GM12878 (cell line): ENCODE results near the gene SYCE3. TPM values are rescaled to one million over a fixed set of nuclear protein-coding genes. Genes with fewer than 3 reads are reported as not detected.

Source experiments
- ATF2 ChIP-seq: IDR thresholded peaks from 2 replicates; pipeline ENCODE4 v1.6.1; 2012; ENCODE audit warnings: low read length, inconsistent platforms
- KDM1A ChIP-seq: fragments of 200-600 bp; sonication (generic); IDR thresholded peaks from 2 replicates; pipeline ENCODE4 v1.6.1; 2016; ENCODE audit warnings: borderline replicate concordance
- KLF5 ChIP-seq: fragments of 450-650 bp; IDR thresholded peaks from 2 replicates; pipeline ENCODE4 v1.6.1; 2014; ENCODE audit warnings: mild to moderate bottlenecking; ENCODE audit not compliant: partially characterized antibody
- LARP7 ChIP-seq: fragments of 450-650 bp; IDR thresholded peaks from 2 replicates; pipeline ENCODE4 v1.6.1; 2017; ENCODE audit warnings: mild to moderate bottlenecking
- NFYA ChIP-seq: IDR thresholded peaks from 2 replicates; pipeline ENCODE4 v1.6.1; 2011; ENCODE audit warnings: low read depth, mild to moderate bottlenecking, low read length, improper control_type of control experiment, borderline replicate concordance
- PAX5 ChIP-seq: IDR thresholded peaks from 2 replicates; pipeline ENCODE4 v1.6.1; 2011; ENCODE audit warnings: low read depth, low read length, borderline replicate concordance
- PML ChIP-seq: IDR thresholded peaks from 2 replicates; pipeline ENCODE4 v1.6.1; 2012; ENCODE audit warnings: low read length, inconsistent platforms
- SIN3A ChIP-seq: IDR thresholded peaks from 2 replicates; pipeline ENCODE4 v1.6.1; 2012; ENCODE audit warnings: low read depth, low read length, improper control_type of control experiment
- SMC3 ChIP-seq: IDR thresholded peaks from 2 replicates; pipeline ENCODE4 v1.6.1; 2011; ENCODE audit warnings: low read length, improper control_type of control experiment, borderline replicate concordance
- SP1 ChIP-seq: IDR thresholded peaks from one replicate; pipeline ENCODE4 v1.6.1; 2011; ENCODE audit warnings: low read depth, low read length
- ZNF207 ChIP-seq: fragments of 450-650 bp; IDR thresholded peaks from 2 replicates; pipeline ENCODE4 v1.6.1; 2014; ENCODE audit warnings: antibody characterized with exemption, mild to moderate bottlenecking, borderline replicate concordance
- polyA plus RNA-seq, 11 experiments: library from polyadenylated mRNA; depleted of rRNA in 4 of 11; unstranded in 6 of 11; stranded (reverse) in 5 of 11; fragments of >200 nt; fragmentation: Nextera tagmentation in 4 of 11; fragmentation: Illumina TruSeq in 1 of 11; extraction: Ambion mirVana in 4 of 11; extraction: Trizol in 1 of 11; gene quantifications; 1 replicate in 1 of 11; 2 replicates in 10 of 11; pipeline versions ENCODE4 v1.2.1 to v1.2.3, GENCODE V29; 2011 to 2016; ENCODE audit warnings: inconsistent platforms in 2 of 11, missing spikeins in 2 of 11, low read depth in 1 of 11
- total RNA-seq, 4 experiments: library from RNA; depleted of rRNA in 3 of 4; stranded (reverse); fragments of >200 nt in 3 of 4; fragmentation: Illumina TruSeq in 1 of 4; extraction: Trizol in 1 of 4; gene quantifications; 2 replicates each; pipeline versions ENCODE4 v1.2.1 to v1.2.3, GENCODE V29; 2013 to 2021
- TF ChIP-seq, protein P1 (sequence below), 3 experiments: IDR thresholded peaks in 2 of 3; conservative IDR thresholded peaks in 1 of 3; 2 replicates each; pipeline ENCODE4 v1.5.1; 2011; ENCODE audit warnings: low read depth in 3 of 3, low read length in 3 of 3, mild to moderate bottlenecking in 3 of 3, control low read depth in 2 of 3, moderate library complexity in 2 of 3, inconsistent platforms in 1 of 3, mixed read lengths in 1 of 3; ENCODE audit not compliant: control insufficient read depth in 2 of 3, insufficient read depth in 1 of 3; ENCODE audit errors: extremely low read depth in 1 of 3
- TF ChIP-seq, protein P2 (sequence below): IDR thresholded peaks from 2 replicates; pipeline ENCODE4 v1.6.1; 2011; ENCODE audit warnings: low read depth, mild to moderate bottlenecking, low read length, moderate library complexity, borderline replicate concordance; ENCODE audit errors: extremely low read depth

SYCE3 gene
- total and polyA plus RNA-seq, 10 of the 15 experiments (the other 5 are each of a cell fraction or from before 2014, with no cell fraction given) = 0.38 to 0.91 (median 0.76) TPM; not detected in 4

DNA sequence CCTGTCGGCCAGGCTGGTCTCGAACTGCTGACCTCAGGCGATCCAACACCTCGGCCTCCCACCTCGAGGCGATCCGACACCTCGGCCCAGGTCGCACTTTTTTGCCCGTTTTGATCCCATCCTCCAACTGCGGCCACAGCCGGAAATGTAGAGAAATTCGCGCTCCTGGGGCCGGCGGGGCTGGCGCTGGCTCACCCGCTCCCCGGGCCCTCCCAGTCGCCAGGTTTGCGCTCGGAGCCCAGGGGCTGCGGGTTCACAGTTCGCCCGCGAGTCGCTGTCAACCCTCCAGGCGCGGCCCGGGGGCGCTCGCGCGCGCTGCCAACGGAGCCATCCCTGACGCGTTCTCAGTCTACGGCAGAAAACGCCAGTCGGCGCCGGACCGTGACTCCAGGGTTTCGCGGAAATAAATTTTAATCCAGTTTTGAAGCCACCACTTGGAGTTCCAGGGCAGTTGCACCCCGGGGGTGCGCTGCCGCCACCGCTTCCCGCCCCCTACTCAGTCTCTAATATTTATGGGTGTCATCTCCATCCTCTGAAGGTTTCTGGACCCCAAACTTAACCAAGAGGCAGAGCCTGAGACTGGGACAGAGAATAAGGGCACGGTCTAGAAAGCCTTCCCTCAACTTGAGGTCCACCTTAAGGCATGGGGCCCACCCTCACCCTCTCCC is 18.5 kb downstream of the SYCE3 start (continued):
- TF ChIP-seq, protein P1, sequence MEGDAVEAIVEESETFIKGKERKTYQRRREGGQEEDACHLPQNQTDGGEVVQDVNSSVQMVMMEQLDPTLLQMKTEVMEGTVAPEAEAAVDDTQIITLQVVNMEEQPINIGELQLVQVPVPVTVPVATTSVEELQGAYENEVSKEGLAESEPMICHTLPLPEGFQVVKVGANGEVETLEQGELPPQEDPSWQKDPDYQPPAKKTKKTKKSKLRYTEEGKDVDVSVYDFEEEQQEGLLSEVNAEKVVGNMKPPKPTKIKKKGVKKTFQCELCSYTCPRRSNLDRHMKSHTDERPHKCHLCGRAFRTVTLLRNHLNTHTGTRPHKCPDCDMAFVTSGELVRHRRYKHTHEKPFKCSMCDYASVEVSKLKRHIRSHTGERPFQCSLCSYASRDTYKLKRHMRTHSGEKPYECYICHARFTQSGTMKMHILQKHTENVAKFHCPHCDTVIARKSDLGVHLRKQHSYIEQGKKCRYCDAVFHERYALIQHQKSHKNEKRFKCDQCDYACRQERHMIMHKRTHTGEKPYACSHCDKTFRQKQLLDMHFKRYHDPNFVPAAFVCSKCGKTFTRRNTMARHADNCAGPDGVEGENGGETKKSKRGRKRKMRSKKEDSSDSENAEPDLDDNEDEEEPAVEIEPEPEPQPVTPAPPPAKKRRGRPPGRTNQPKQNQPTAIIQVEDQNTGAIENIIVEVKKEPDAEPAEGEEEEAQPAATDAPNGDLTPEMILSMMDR (IDR thresholded peaks at IDR 0.05 in 2 of 3, conservative IDR thresholded peaks at IDR 0.05 in 1 of 3; ENCODE audit: control insufficient read depth in 2 of 3, extremely low read depth in 1 of 3, insufficient read depth in 1 of 3, low read depth in 3 of 3, low read length in 3 of 3) = peak; percentile 62 to 76 (median 72)
- TF ChIP-seq ZNF207 (peak; percentile 72; the same call in 1 of the 2 replicates), LARP7 (0 out of 2 replicates have a peak, but pooled peaks have one; percentile 57), PML (no peak), NFYA (no peak), KDM1A (no peak), SIN3A (no peak; the same call in 1 of the 2 replicates), ATF2 (no peak), SMC3 (peak; percentile 38; the same call in 1 of the 2 replicates), SP1 (peak; percentile 17), KLF5 (no peak), PAX5 (peak; percentile 77; the same call in 1 of the 2 replicates)
- TF ChIP-seq, protein P2, sequence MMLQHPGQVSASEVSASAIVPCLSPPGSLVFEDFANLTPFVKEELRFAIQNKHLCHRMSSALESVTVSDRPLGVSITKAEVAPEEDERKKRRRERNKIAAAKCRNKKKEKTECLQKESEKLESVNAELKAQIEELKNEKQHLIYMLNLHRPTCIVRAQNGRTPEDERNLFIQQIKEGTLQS = no peak
